GM23338 (cell line): Measurements from ENCODE around the gene RMI2. TPM values are rescaled to one million over a fixed set of nuclear protein-coding genes. Genes with fewer than 3 reads are reported as not detected.

Source experiments
- ATAC-seq: fragments of 200-7000 bp; cut with Tn5 transposase; 3 replicates; pipeline ENCODE4 v1.9.1; 2020
- DNase-seq: peaks from one replicate; pipeline ENCODE4 v3.0.0-alpha.2; 2015; ENCODE audit warnings: low spot score
- H2AFZ ChIP-seq: fragments of 200-600 bp; sonication (generic); 2 replicates; pipeline ENCODE4 v1.8.0; 2016; ENCODE audit warnings: antibody characterized with exemption, mild to moderate bottlenecking, moderate library complexity
- H3F3A ChIP-seq: fragments of 200-600 bp; sonication (generic); replicated peaks from 2 replicates; pipeline ENCODE4 v1.8.0; 2017; ENCODE audit warnings: antibody characterized with exemption, mixed run types, low read depth
- H3K27ac ChIP-seq: fragments of 200-600 bp; sonication (generic); 2 replicates; pipeline ENCODE4 v1.6.1; 2016; ENCODE audit warnings: low read depth
- H3K27me3 ChIP-seq: fragments of 200-600 bp; sonication (generic); 2 replicates; pipeline ENCODE4 v1.8.0; 2016; ENCODE audit warnings: mild to moderate bottlenecking, mixed run types, moderate library complexity; ENCODE audit not compliant: insufficient read depth
- H3K36me3 ChIP-seq: fragments of 200-600 bp; sonication (generic); 2 replicates; pipeline ENCODE4 v1.8.0; 2016; ENCODE audit warnings: mild to moderate bottlenecking; ENCODE audit not compliant: insufficient read depth
- H3K4me1 ChIP-seq: fragments of 200-600 bp; sonication (generic); 2 replicates; pipeline ENCODE4 v1.8.0; 2016; ENCODE audit warnings: mild to moderate bottlenecking, moderate library complexity; ENCODE audit not compliant: insufficient read depth
- H3K4me2 ChIP-seq: fragments of 200-600 bp; sonication (generic); 2 replicates; pipeline ENCODE4 v1.7.1; 2017; ENCODE audit warnings: mixed run types
- H3K4me3 ChIP-seq: fragments of 200-600 bp; sonication (generic); 2 replicates; pipeline ENCODE4 v1.6.1; 2016; ENCODE audit warnings: mixed run types
- H3K79me2 ChIP-seq: fragments of 200-600 bp; sonication (generic); replicated peaks from 2 replicates; pipeline ENCODE4 v1.8.0; 2017; ENCODE audit warnings: mild to moderate bottlenecking; ENCODE audit not compliant: insufficient read depth
- H3K9me2 ChIP-seq: fragments of 200-600 bp; sonication (generic); 2 replicates; pipeline ENCODE4 v1.8.0; 2017; ENCODE audit not compliant: insufficient read depth
- H4K20me1 ChIP-seq: fragments of 200-600 bp; sonication (generic); replicated peaks from 2 replicates; pipeline ENCODE4 v1.8.0; 2017; ENCODE audit warnings: mild to moderate bottlenecking; ENCODE audit not compliant: insufficient read depth
- H3K27ac Mint-ChIP-seq: 2 replicates; pipeline ENCODE4 v1.8.0; 2020; ENCODE audit warnings: inconsistent platforms, mild to moderate bottlenecking, moderate library complexity, mixed read lengths
- H3K27me3 Mint-ChIP-seq: 3 replicates; pipeline ENCODE4 v1.8.0; 2022; ENCODE audit warnings: low read depth, mild to moderate bottlenecking, moderate library complexity, mixed read lengths, inconsistent platforms; ENCODE audit not compliant: insufficient read depth, poor library complexity
- H3K36me3 Mint-ChIP-seq: 3 replicates; pipeline ENCODE4 v1.8.0; 2021; ENCODE audit warnings: low read depth, mild to moderate bottlenecking, inconsistent platforms, moderate library complexity, mixed read lengths
- H3K4me1 Mint-ChIP-seq: 3 replicates; pipeline ENCODE4 v1.8.0; 2020; ENCODE audit warnings: mild to moderate bottlenecking, inconsistent platforms, mixed read lengths
- H3K4me3 Mint-ChIP-seq: 3 replicates; pipeline ENCODE4 v1.8.0; 2021; ENCODE audit warnings: moderate library complexity, mild to moderate bottlenecking, inconsistent platforms, mixed read lengths
- H3K9me3 Mint-ChIP-seq: 3 replicates; pipeline ENCODE4 v1.8.0; 2020; ENCODE audit warnings: moderate library complexity, mild to moderate bottlenecking, inconsistent platforms, mixed read lengths
- CREB1 ChIP-seq: fragments of 250-450 bp; sonication (Bioruptor Pico); IDR thresholded peaks from 2 replicates; pipeline ENCODE4 v1.5.0; 2020; ENCODE audit warnings: low read depth, mild to moderate bottlenecking, moderate library complexity
- EZH2 ChIP-seq: fragments of 200-600 bp; sonication (generic); IDR thresholded peaks from one replicate; pipeline ENCODE4 v1.8.0; 2017; ENCODE audit warnings: antibody characterized with exemption, mild to moderate bottlenecking, low read depth; ENCODE audit not compliant: unreplicated experiment
- EZH2phosphoT487 ChIP-seq: fragments of 200-600 bp; sonication (generic); IDR thresholded peaks from one replicate; pipeline ENCODE4 v1.8.1; 2018; ENCODE audit warnings: antibody characterized with exemption; ENCODE audit not compliant: unreplicated experiment
- JUNB ChIP-seq: IDR thresholded peaks from one replicate; pipeline ENCODE4 v1.6.1; 2016; ENCODE audit warnings: antibody characterized with exemption; ENCODE audit not compliant: unreplicated experiment
- NANOG ChIP-seq: IDR thresholded peaks from 2 replicates; pipeline ENCODE4 v1.6.1; 2016; ENCODE audit warnings: antibody characterized with exemption, borderline replicate concordance
- POLR2AphosphoS5 ChIP-seq: IDR thresholded peaks from 2 replicates; pipeline ENCODE4 v1.6.1; 2016; ENCODE audit warnings: antibody characterized with exemption, low read depth
- STAT1 ChIP-seq: IDR thresholded peaks from one replicate; pipeline ENCODE4 v1.6.1; 2016; ENCODE audit warnings: antibody characterized with exemption; ENCODE audit not compliant: unreplicated experiment
- ZNF114 ChIP-seq: fragments of 250-450 bp; sonication (Bioruptor Pico); IDR thresholded peaks from 2 replicates; pipeline ENCODE4 v1.5.0; 2020; ENCODE audit warnings: mild to moderate bottlenecking, moderate library complexity
- ZNF331 ChIP-seq: fragments of 250-450 bp; sonication (Bioruptor Pico); IDR thresholded peaks from 2 replicates; pipeline ENCODE4 v1.5.0; 2020; ENCODE audit warnings: low read depth, mild to moderate bottlenecking, moderate library complexity
- polyA plus RNA-seq: library from polyadenylated mRNA; unstranded; fragments of >200 nt; fragmentation: Nextera tagmentation; extraction: Ambion mirVana; gene quantifications from 2 replicates; pipeline ENCODE4 v1.2.1, GENCODE V29; 2016
- total RNA-seq: library from RNA; depleted of rRNA; stranded (reverse); fragments of >200 nt; shearing (Covaris generic); gene quantifications from 2 replicates; pipeline ENCODE4 v1.2.3, GENCODE V29; 2014
- TF ChIP-seq, protein P1 (sequence below), 2 experiments: fragments of 200-600 bp in 1 of 2; sonication (generic) in 1 of 2; conservative IDR thresholded peaks; 2 replicates each; pipeline versions ENCODE4 v1.5.1 to v1.6.1; 2016 to 2017; ENCODE audit warnings: antibody characterized with exemption in 2 of 2, low read depth in 2 of 2, mild to moderate bottlenecking in 2 of 2, moderate library complexity in 1 of 2
- TF ChIP-seq, protein P2 (sequence below): fragments of 250-450 bp; sonication (Bioruptor Pico); IDR thresholded peaks from 2 replicates; pipeline ENCODE4 v1.5.0; 2020; ENCODE audit warnings: mild to moderate bottlenecking, moderate library complexity
- TF ChIP-seq, protein P3 (sequence below): IDR thresholded peaks from 2 replicates; pipeline ENCODE4 v1.6.1; 2016; ENCODE audit warnings: antibody characterized with exemption
- TF ChIP-seq, protein P4 (sequence below): IDR thresholded peaks from one replicate; pipeline ENCODE4 v1.6.1; 2018; ENCODE audit warnings: antibody characterized with exemption; ENCODE audit not compliant: unreplicated experiment

The RMI2 gene
- total and polyA plus RNA-seq, 2 experiments from 2014 or later, result 98.2 to 108 TPM

DNA sequence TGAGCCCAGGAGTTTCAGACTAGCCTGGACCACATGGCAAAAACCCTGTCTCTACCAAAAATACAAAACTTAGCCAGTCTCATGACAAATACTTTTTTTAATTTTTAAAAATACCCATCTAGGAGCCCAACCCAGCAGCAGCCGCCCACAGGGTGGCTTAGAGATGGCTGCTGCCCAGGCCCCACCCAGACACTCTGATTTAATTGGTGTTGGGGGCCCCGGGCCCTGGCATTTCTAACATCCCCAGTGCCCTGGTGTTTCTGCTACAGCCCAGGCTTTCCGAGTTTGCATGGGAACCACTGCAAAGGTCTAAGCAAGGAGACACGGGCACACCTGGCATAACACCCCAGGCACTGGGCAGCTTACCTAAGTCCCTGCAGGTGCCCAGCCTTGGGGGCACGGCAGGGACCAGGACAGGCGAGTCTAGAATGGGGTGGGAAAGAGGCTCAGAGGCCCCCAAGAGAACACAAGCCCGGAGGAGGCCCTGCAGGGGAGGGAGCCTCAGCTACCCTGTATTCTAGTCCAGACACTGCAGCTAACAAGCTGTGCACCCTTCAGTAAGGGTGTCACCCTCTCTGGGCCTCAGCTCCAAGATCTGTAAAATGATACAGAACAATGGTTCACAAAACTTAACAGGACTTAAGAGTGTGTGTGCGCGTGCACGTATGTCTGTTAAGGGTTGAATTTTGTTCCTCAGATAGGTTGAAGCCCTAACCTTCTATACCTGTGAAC is 48.8 kb downstream of the RMI2 start:
- H4K20me1 ChIP-seq, result no peaks in the 10 kb centered on the region
- H2AFZ ChIP-seq, result no peak overlapping the region
- peaks cover 12% of the 10 kb centered on the region for H3K4me1 ChIP-seq
- ATAC-seq, result no peak
- no peak overlapping the region for H3K27ac Mint-ChIP-seq
- H3K27ac ChIP-seq, result no peak overlapping the region
- H3K4me3 Mint-ChIP-seq, result no peak overlapping the region
- no peaks in the 10 kb centered on the region for H3K27me3 ChIP-seq
- H3K4me3 ChIP-seq, result no peak overlapping the region
- H3K79me2 ChIP-seq, result no peaks in the 10 kb centered on the region
- DNase-seq, result no peak
- peaks cover 10% of the 10 kb centered on the region for H3K27me3 Mint-ChIP-seq
- no peaks in the 10 kb centered on the region for H3K36me3 ChIP-seq
- no peaks in the 10 kb centered on the region for H3K9me3 Mint-ChIP-seq
- H3K4me2 ChIP-seq, result no peak overlapping the region
- H3K9me2 ChIP-seq, result no peaks in the 10 kb centered on the region
- TF ChIP-seq ZNF331 (CRISPR knock-in tag), result no peak
- TF ChIP-seq, protein P1, sequence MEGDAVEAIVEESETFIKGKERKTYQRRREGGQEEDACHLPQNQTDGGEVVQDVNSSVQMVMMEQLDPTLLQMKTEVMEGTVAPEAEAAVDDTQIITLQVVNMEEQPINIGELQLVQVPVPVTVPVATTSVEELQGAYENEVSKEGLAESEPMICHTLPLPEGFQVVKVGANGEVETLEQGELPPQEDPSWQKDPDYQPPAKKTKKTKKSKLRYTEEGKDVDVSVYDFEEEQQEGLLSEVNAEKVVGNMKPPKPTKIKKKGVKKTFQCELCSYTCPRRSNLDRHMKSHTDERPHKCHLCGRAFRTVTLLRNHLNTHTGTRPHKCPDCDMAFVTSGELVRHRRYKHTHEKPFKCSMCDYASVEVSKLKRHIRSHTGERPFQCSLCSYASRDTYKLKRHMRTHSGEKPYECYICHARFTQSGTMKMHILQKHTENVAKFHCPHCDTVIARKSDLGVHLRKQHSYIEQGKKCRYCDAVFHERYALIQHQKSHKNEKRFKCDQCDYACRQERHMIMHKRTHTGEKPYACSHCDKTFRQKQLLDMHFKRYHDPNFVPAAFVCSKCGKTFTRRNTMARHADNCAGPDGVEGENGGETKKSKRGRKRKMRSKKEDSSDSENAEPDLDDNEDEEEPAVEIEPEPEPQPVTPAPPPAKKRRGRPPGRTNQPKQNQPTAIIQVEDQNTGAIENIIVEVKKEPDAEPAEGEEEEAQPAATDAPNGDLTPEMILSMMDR (conservative IDR thresholded peaks at IDR 0.05; ENCODE audit: low read depth in 2 of 2), result no peak
- TF ChIP-seq, protein P2, sequence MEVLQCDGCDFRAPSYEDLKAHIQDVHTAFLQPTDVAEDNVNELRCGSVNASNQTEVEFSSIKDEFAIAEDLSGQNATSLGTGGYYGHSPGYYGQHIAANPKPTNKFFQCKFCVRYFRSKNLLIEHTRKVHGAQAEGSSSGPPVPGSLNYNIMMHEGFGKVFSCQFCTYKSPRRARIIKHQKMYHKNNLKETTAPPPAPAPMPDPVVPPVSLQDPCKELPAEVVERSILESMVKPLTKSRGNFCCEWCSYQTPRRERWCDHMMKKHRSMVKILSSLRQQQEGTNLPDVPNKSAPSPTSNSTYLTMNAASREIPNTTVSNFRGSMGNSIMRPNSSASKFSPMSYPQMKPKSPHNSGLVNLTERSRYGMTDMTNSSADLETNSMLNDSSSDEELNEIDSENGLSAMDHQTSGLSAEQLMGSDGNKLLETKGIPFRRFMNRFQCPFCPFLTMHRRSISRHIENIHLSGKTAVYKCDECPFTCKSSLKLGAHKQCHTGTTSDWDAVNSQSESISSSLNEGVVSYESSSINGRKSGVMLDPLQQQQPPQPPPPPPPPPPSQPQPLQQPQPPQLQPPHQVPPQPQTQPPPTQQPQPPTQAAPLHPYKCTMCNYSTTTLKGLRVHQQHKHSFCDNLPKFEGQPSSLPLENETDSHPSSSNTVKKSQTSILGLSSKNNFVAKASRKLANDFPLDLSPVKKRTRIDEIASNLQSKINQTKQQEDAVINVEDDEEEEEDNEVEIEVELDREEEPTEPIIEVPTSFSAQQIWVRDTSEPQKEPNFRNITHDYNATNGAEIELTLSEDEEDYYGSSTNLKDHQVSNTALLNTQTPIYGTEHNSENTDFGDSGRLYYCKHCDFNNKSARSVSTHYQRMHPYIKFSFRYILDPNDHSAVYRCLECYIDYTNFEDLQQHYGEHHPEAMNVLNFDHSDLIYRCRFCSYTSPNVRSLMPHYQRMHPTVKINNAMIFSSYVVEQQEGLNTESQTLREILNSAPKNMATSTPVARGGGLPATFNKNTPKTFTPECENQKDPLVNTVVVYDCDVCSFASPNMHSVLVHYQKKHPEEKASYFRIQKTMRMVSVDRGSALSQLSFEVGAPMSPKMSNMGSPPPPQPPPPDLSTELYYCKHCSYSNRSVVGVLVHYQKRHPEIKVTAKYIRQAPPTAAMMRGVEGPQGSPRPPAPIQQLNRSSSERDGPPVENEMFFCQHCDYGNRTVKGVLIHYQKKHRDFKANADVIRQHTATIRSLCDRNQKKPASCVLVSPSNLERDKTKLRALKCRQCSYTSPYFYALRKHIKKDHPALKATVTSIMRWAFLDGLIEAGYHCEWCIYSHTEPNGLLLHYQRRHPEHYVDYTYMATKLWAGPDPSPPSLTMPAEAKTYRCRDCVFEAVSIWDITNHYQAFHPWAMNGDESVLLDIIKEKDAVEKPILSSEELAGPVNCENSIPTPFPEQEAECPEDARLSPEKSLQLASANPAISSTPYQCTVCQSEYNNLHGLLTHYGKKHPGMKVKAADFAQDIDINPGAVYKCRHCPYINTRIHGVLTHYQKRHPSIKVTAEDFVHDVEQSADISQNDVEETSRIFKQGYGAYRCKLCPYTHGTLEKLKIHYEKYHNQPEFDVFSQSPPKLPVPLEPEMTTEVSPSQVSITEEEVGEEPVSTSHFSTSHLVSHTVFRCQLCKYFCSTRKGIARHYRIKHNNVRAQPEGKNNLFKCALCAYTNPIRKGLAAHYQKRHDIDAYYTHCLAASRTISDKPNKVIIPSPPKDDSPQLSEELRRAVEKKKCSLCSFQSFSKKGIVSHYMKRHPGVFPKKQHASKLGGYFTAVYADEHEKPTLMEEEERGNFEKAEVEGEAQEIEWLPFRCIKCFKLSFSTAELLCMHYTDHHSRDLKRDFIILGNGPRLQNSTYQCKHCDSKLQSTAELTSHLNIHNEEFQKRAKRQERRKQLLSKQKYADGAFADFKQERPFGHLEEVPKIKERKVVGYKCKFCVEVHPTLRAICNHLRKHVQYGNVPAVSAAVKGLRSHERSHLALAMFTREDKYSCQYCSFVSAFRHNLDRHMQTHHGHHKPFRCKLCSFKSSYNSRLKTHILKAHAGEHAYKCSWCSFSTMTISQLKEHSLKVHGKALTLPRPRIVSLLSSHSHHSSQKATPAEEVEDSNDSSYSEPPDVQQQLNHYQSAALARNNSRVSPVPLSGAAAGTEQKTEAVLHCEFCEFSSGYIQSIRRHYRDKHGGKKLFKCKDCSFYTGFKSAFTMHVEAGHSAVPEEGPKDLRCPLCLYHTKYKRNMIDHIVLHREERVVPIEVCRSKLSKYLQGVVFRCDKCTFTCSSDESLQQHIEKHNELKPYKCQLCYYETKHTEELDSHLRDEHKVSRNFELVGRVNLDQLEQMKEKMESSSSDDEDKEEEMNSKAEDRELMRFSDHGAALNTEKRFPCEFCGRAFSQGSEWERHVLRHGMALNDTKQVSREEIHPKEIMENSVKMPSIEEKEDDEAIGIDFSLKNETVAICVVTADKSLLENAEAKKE (CRISPR knock-in tag), result no peak
- TF ChIP-seq, protein P3, sequence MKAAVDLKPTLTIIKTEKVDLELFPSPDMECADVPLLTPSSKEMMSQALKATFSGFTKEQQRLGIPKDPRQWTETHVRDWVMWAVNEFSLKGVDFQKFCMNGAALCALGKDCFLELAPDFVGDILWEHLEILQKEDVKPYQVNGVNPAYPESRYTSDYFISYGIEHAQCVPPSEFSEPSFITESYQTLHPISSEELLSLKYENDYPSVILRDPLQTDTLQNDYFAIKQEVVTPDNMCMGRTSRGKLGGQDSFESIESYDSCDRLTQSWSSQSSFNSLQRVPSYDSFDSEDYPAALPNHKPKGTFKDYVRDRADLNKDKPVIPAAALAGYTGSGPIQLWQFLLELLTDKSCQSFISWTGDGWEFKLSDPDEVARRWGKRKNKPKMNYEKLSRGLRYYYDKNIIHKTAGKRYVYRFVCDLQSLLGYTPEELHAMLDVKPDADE, result no peak
- TF ChIP-seq STAT1, result no peak
- TF ChIP-seq EZH2, result no peak
- no peak for TF ChIP-seq NANOG
- TF ChIP-seq, protein P4, sequence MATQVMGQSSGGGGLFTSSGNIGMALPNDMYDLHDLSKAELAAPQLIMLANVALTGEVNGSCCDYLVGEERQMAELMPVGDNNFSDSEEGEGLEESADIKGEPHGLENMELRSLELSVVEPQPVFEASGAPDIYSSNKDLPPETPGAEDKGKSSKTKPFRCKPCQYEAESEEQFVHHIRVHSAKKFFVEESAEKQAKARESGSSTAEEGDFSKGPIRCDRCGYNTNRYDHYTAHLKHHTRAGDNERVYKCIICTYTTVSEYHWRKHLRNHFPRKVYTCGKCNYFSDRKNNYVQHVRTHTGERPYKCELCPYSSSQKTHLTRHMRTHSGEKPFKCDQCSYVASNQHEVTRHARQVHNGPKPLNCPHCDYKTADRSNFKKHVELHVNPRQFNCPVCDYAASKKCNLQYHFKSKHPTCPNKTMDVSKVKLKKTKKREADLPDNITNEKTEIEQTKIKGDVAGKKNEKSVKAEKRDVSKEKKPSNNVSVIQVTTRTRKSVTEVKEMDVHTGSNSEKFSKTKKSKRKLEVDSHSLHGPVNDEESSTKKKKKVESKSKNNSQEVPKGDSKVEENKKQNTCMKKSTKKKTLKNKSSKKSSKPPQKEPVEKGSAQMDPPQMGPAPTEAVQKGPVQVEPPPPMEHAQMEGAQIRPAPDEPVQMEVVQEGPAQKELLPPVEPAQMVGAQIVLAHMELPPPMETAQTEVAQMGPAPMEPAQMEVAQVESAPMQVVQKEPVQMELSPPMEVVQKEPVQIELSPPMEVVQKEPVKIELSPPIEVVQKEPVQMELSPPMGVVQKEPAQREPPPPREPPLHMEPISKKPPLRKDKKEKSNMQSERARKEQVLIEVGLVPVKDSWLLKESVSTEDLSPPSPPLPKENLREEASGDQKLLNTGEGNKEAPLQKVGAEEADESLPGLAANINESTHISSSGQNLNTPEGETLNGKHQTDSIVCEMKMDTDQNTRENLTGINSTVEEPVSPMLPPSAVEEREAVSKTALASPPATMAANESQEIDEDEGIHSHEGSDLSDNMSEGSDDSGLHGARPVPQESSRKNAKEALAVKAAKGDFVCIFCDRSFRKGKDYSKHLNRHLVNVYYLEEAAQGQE, result no peak
- no peak for TF ChIP-seq CREB1 (CRISPR knock-in tag)
- no peak for TF ChIP-seq EZH2phosphoT487
- TF ChIP-seq ZNF114 (CRISPR knock-in tag), result no peak
- TF ChIP-seq POLR2AphosphoS5, result no peak
- TF ChIP-seq JUNB, result no peak
- peaks cover 14% of the 10 kb centered on the region; the same call in 1 of the 2 replicates for H3F3A ChIP-seq
- H3K36me3 Mint-ChIP-seq, result no peaks in the 10 kb centered on the region
- H3K4me1 Mint-ChIP-seq, result peaks cover 26% of the 10 kb centered on the region
